GM12878 (cell line): ENCODE measurements around the gene TBX5. TPM values are rescaled to one million over a fixed set of nuclear protein-coding genes. Genes with fewer than 3 reads are reported as not detected.

Experiments used
- ATAC-seq: fragments of 200-7000 bp; cut with Tn5 transposase; 3 replicates; pipeline ENCODE4 v1.9.1; 2020; ENCODE audit warnings: mild to moderate bottlenecking, moderate library complexity
- BruUV-seq: library from RNA; stranded (reverse); fragments of 400-500 nt; replicated peaks from 2 replicates; lab custom pipeline; 2021; lab: Mats Ljungman, UMichigan
- CTCF ChIA-PET: fragments of 300-600 bp; sonication (Branson Sonifier 250); formaldehyde crosslinking; extraction: SDS; loops from one replicate; lab custom pipeline; 2021; ENCODE audit warnings: inconsistent platforms; lab: Yijun Ruan, JAX
- POLR2A ChIA-PET: fragments of 350-600 bp; formaldehyde crosslinking; extraction: SDS; loops from one replicate; lab custom pipeline; 2021; ENCODE audit warnings: inconsistent platforms; lab: Charles Lee
- RAD21 ChIA-PET: fragments of 300-600 bp; sonication (Branson Sonifier 250); formaldehyde crosslinking; loops from one replicate; lab custom pipeline; 2023; ENCODE audit warnings: antibody characterized with exemption; ENCODE audit not compliant: unreplicated experiment; lab: Charles Lee
- SMC1A ChIA-PET: fragments of 300-600 bp; sonication (Branson Sonifier 250); formaldehyde crosslinking; loops from one replicate; lab custom pipeline; 2023; ENCODE audit not compliant: unreplicated experiment, uncharacterized antibody; lab: Charles Lee
- DNase-seq: peaks from one replicate; pipeline ENCODE4 v3.0.0-alpha.2; 2011; ENCODE audit warnings: low read depth, low spot score
- FAIRE-seq: peaks from 3 replicates; lab custom pipeline; 2011; peaks lifted over from hg19 to GRCh38; lab: Jason Lieb, UNC
- H2AFZ ChIP-seq: 2 replicates; pipeline ENCODE4 v1.6.0; 2011; ENCODE audit warnings: low read depth, low read length, control low read depth; ENCODE audit not compliant: control insufficient read depth
- H3K27ac ChIP-seq: 2 replicates; pipeline ENCODE4 v1.5.1; 2011; ENCODE audit warnings: control low read depth; ENCODE audit not compliant: control insufficient read depth, insufficient read depth
- H3K27me3 ChIP-seq, 2 experiments: replicated peaks in 1 of 2; 2 replicates each; pipeline versions ENCODE4 v1.6.0 to v1.6.1; 2011; ENCODE audit warnings: low read length in 1 of 2; ENCODE audit not compliant: control insufficient read depth in 2 of 2, insufficient read depth in 2 of 2
- H3K36me3 ChIP-seq, 2 experiments: 2 replicates each; pipeline ENCODE4 v1.5.1; 2011; ENCODE audit warnings: low read length in 1 of 2; ENCODE audit not compliant: control insufficient read depth in 2 of 2, insufficient read depth in 2 of 2
- H3K4me1 ChIP-seq: 2 replicates; pipeline ENCODE4 v1.6.1; 2011; ENCODE audit warnings: mild to moderate bottlenecking, low read length, moderate library complexity, mixed read lengths; ENCODE audit not compliant: control insufficient read depth, insufficient read depth
- H3K4me2 ChIP-seq: 2 replicates; pipeline ENCODE4 v1.6.0; 2011; ENCODE audit warnings: control low read depth; ENCODE audit not compliant: control insufficient read depth, insufficient read depth
- H3K4me3 ChIP-seq: fragments of 200-600 bp; sonication (generic); 2 replicates; pipeline ENCODE4 v1.5.1; 2016
- H3K79me2 ChIP-seq: 2 replicates; pipeline ENCODE4 v1.6.0; 2011; ENCODE audit warnings: low read length; ENCODE audit not compliant: control insufficient read depth, insufficient read depth
- H3K9ac ChIP-seq: 2 replicates; pipeline ENCODE4 v1.8.0; 2011; ENCODE audit warnings: low read length, control low read depth, mixed read lengths; ENCODE audit not compliant: control insufficient read depth, insufficient read depth
- H3K9me3 ChIP-seq: replicated peaks from 3 replicates; pipeline ENCODE4 v1.5.1; 2011; ENCODE audit warnings: mild to moderate bottlenecking, low read length; ENCODE audit not compliant: control insufficient read depth, insufficient read depth
- H4K20me1 ChIP-seq: 2 replicates; pipeline ENCODE4 v1.6.0; 2011; ENCODE audit not compliant: control insufficient read depth, insufficient read depth
- FOXK2 ChIP-seq: fragments of 450-650 bp; IDR thresholded peaks from 2 replicates; pipeline ENCODE4 v1.6.1; 2017; ENCODE audit warnings: mild to moderate bottlenecking, moderate library complexity
- MXI1 ChIP-seq: fragments of 150-350 bp; IDR thresholded peaks from 2 replicates; pipeline ENCODE4 v1.6.1; 2011; ENCODE audit warnings: low read depth, mild to moderate bottlenecking, inconsistent platforms, low read length, improper control_type of control experiment
- NR2C2 ChIP-seq: IDR thresholded peaks from 2 replicates; pipeline ENCODE4 v1.6.1; 2011; ENCODE audit warnings: borderline replicate concordance, low read depth; ENCODE audit not compliant: control insufficient read depth, insufficient read length
- STAT3 ChIP-seq: IDR thresholded peaks from 2 replicates; pipeline ENCODE4 v1.6.1; 2011; ENCODE audit warnings: low read depth, low read length, improper control_type of control experiment
- ZNF384 ChIP-seq: IDR thresholded peaks from 2 replicates; pipeline ENCODE4 v1.6.1; 2012; ENCODE audit warnings: low read depth, mild to moderate bottlenecking, low read length, improper control_type of control experiment, borderline replicate concordance
- ZNF622 ChIP-seq: fragments of 450-650 bp; IDR thresholded peaks from 2 replicates; pipeline ENCODE4 v1.6.1; 2017; ENCODE audit warnings: mild to moderate bottlenecking, inconsistent platforms
- ZSCAN29 ChIP-seq: fragments of 450-650 bp; IDR thresholded peaks from 2 replicates; pipeline ENCODE4 v1.6.1; 2017; ENCODE audit warnings: mild to moderate bottlenecking, moderate library complexity
- WGBS: methylation state at CpG from one replicate; pipeline ENCODE4 v1.1.6; 2016; ENCODE audit warnings: low lambda C conversion rate; ENCODE audit not compliant: insufficient replicate concordance, insufficient coverage; ENCODE audit errors: missing lambda C conversion rate; 5-methylcytosine and 5-hydroxymethylcytosine counted together
- in situ Hi-C: fragments of 300-500 bp; cut with MboI; formaldehyde crosslinking; loops from 9 replicates; pipeline ENCODE4 v1.14.3; 2018; ENCODE audit warnings: mixed read lengths
- intact Hi-C: fragments of 100-400 bp; cut with micrococcal nuclease; formaldehyde crosslinking; loops from one replicate; pipeline ENCODE4 v1.14.2; 2022; ENCODE audit not compliant: unreplicated experiment
- polyA plus RNA-seq, 11 experiments: library from polyadenylated mRNA; depleted of rRNA in 4 of 11; unstranded in 6 of 11; stranded (reverse) in 5 of 11; fragments of >200 nt; fragmentation: Nextera tagmentation in 4 of 11; fragmentation: Illumina TruSeq in 1 of 11; extraction: Ambion mirVana in 4 of 11; extraction: Trizol in 1 of 11; gene quantifications; 1 replicate in 1 of 11; 2 replicates in 10 of 11; pipeline versions ENCODE4 v1.2.1 to v1.2.3, GENCODE V29; 2011 to 2016; ENCODE audit warnings: inconsistent platforms in 2 of 11, missing spikeins in 2 of 11, low read depth in 1 of 11
- total RNA-seq, 4 experiments: library from RNA; depleted of rRNA in 3 of 4; stranded (reverse); fragments of >200 nt in 3 of 4; fragmentation: Illumina TruSeq in 1 of 4; extraction: Trizol in 1 of 4; gene quantifications; 2 replicates each; pipeline versions ENCODE4 v1.2.1 to v1.2.3, GENCODE V29; 2013 to 2021
- TF ChIP-seq, protein P1 (sequence below): fragments of 450-650 bp; IDR thresholded peaks from 2 replicates; pipeline ENCODE4 v1.6.1; 2018; ENCODE audit warnings: borderline replicate concordance, mild to moderate bottlenecking; ENCODE audit not compliant: partially characterized antibody
- TF ChIP-seq, protein P2 (sequence below): IDR thresholded peaks from 2 replicates; pipeline ENCODE4 v1.6.1; 2012; ENCODE audit warnings: low read depth, low read length, improper control_type of control experiment

TBX5 gene
- total and polyA plus RNA-seq, 10 of the 15 experiments (the other 5 are each of a cell fraction or from before 2014, with no cell fraction given) = 0.04 TPM; not detected in 9

DNA sequence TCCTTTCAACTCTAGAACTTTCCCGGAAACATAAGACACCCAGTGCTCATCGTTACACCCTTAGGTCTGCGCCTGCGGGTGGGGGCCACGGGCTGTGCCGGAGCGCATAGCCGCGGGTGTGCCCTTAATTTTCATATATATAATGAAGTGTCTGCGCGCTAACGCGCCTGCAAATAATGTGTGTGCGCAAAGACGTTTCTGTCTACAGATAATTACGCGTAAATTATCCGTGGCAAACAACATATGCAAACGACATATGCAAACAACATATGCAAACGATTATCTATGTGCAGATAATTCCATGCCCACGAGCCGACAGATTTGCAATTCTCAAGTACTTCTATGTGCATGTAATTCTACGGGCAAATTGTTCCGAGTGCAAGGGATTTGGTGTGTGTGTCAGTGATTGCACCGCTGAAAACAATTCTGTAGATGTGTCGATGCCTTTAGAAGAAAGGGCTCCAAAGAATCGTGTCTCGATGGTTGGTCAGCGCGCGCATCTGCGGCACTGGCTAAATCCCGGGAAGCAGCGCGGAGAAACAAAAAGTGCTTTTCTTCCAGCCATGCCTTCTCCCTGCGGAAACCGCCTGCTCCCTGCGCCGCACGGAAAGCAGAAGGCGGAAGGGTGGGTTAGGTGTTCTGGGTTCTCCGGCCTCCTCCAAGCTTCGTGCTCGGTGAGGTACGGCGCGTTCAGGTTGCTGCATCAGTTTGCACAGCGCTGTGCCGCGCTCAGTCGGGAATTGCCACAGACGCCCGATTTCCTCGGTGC, 34.5 kb upstream of the TBX5 start:
- TF ChIP-seq ZNF384 (no peak), ZSCAN29 (no peak), STAT3 (no peak), FOXK2 (no peak), NR2C2 (no peak), MXI1 (no peak), ZNF622 (no peak)
- TF ChIP-seq, protein P1, sequence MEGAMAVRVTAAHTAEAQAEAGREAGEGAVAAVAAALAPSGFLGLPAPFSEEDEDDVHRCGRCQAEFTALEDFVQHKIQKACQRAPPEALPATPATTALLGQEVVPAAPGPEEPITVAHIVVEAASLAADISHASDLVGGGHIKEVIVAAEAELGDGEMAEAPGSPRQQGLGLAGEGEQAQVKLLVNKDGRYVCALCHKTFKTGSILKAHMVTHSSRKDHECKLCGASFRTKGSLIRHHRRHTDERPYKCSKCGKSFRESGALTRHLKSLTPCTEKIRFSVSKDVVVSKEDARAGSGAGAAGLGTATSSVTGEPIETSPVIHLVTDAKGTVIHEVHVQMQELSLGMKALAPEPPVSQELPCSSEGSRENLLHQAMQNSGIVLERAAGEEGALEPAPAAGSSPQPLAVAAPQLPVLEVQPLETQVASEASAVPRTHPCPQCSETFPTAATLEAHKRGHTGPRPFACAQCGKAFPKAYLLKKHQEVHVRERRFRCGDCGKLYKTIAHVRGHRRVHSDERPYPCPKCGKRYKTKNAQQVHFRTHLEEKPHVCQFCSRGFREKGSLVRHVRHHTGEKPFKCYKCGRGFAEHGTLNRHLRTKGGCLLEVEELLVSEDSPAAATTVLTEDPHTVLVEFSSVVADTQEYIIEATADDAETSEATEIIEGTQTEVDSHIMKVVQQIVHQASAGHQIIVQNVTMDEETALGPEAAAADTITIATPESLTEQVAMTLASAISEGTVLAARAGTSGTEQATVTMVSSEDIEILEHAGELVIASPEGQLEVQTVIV = no peak
- TF ChIP-seq, protein P2, sequence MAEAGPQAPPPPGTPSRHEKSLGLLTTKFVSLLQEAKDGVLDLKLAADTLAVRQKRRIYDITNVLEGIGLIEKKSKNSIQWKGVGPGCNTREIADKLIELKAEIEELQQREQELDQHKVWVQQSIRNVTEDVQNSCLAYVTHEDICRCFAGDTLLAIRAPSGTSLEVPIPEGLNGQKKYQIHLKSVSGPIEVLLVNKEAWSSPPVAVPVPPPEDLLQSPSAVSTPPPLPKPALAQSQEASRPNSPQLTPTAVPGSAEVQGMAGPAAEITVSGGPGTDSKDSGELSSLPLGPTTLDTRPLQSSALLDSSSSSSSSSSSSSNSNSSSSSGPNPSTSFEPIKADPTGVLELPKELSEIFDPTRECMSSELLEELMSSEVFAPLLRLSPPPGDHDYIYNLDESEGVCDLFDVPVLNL = no peak
- CTCF ChIA-PET = no interaction called here
- no peaks in the 10 kb centered on the region for H3K36me3 ChIP-seq
- H3K9me3 ChIP-seq = no peaks in the 10 kb centered on the region; the same call in 2 of the 3 replicates
- H3K27me3 ChIP-seq = peaks cover 5 to 11% of the 10 kb centered on the region in 2 experiments; a peak in 2 of 4 replicates
- H3K79me2 ChIP-seq = no peaks in the 10 kb centered on the region
- no peak for FAIRE-seq
- H3K4me2 ChIP-seq = no peak overlapping the region
- no peak overlapping the region for H3K27ac ChIP-seq
- ATAC-seq = no peak
- POLR2A ChIA-PET = no interaction called here
- no peak overlapping the region for H3K9ac ChIP-seq
- 43% methylated on average over 52 of the region's 54 CpGs for WGBS
- RAD21 ChIA-PET = no interaction called here
- no peaks in the 10 kb centered on the region for H3K4me1 ChIP-seq
- intact Hi-C loops = no loop called here
- no peak for DNase-seq
- no peaks in the 10 kb centered on the region for H4K20me1 ChIP-seq
- in situ Hi-C loops = no loop called here
- no TSS peak for BruUV-seq
- SMC1A ChIA-PET = no interaction called here
- no peak overlapping the region for H3K4me3 ChIP-seq
- no peak overlapping the region for H2AFZ ChIP-seq
